A673 (cell line): ENCODE measurements around the gene DCTN3.

Experiments used
- EZH2 ChIP-seq: fragments of 200-600 bp; sonication (generic); IDR thresholded peaks from 2 replicates; pipeline ENCODE4 v1.6.1; 2017; ENCODE audit warnings: borderline replicate concordance, low read depth, mild to moderate bottlenecking, mixed read lengths, antibody characterized with exemption, low read length; ENCODE audit not compliant: poor library complexity, severe bottlenecking
- TF ChIP-seq, protein P1 (sequence below): fragments of 300-800, 200-600 bp; sonication (generic); conservative IDR thresholded peaks from 2 replicates; pipeline ENCODE4 v1.5.1; 2017; ENCODE audit warnings: low read depth, mild to moderate bottlenecking, antibody characterized with exemption, low read length, moderate library complexity, mixed read lengths

DNA sequence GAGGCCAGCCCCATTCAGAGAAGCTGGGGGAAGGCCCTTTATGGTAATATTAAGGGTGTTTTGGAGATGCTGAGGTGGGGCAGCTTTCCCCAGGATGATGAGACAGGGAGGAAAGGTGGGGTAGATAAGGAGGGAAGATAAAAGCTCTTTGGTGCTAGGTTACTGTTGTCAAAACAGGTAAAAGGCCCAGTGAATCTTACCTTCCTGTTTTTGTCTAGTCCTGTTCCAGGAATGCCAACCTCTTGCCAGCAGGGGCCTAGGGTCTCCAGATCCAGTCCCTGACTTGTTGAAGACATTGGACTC is 43.0 kb upstream of the DCTN3 start:
- TF ChIP-seq, protein P1, sequence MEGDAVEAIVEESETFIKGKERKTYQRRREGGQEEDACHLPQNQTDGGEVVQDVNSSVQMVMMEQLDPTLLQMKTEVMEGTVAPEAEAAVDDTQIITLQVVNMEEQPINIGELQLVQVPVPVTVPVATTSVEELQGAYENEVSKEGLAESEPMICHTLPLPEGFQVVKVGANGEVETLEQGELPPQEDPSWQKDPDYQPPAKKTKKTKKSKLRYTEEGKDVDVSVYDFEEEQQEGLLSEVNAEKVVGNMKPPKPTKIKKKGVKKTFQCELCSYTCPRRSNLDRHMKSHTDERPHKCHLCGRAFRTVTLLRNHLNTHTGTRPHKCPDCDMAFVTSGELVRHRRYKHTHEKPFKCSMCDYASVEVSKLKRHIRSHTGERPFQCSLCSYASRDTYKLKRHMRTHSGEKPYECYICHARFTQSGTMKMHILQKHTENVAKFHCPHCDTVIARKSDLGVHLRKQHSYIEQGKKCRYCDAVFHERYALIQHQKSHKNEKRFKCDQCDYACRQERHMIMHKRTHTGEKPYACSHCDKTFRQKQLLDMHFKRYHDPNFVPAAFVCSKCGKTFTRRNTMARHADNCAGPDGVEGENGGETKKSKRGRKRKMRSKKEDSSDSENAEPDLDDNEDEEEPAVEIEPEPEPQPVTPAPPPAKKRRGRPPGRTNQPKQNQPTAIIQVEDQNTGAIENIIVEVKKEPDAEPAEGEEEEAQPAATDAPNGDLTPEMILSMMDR, result no peak
- no peak for TF ChIP-seq EZH2
